CD1c-positive myeloid dendritic cell (primary cell): ENCODE measurements around the gene TMEM255B.

Experiments
- DNase-seq: peaks from one replicate; pipeline ENCODE4 v3.0.0-alpha.2; 2016; ENCODE audit errors: extremely low spot score

Gene TMEM255B

DNA sequence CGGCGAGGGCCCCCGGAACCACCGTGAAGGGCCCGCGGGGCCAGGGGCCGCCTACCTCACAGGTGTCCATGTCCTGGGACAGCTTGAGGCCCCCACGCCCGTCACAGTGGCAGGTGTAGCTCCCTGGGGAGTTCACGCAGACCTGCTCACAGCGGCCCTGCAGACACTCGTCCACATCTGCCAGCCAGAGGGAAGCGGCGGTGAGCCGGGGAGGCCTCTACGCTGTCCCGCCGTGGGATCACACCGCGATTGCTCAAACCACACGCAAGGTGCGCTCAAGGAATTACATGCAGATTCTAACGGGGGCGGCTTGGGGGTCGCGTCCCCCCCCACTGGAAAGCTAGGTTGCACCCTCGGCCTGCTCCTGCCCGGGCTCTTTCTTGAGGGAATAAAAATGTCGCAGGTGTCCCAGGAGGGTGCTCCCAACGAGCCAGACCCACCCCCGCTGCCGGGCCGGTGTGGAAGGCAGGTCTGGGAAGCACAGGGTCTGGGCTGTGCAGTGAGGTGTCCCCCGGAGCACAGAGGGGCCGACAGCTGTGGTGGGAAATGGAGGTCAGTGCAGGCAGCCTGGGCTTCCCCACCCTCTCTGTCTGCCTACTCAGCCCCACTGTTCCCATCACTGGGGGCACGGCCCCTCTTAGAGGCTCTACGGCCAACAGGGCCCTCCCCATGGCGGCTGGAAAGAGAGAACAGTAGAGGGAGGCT lies 75.6 kb downstream of the TMEM255B start:
- no peak for DNase-seq

DNA sequence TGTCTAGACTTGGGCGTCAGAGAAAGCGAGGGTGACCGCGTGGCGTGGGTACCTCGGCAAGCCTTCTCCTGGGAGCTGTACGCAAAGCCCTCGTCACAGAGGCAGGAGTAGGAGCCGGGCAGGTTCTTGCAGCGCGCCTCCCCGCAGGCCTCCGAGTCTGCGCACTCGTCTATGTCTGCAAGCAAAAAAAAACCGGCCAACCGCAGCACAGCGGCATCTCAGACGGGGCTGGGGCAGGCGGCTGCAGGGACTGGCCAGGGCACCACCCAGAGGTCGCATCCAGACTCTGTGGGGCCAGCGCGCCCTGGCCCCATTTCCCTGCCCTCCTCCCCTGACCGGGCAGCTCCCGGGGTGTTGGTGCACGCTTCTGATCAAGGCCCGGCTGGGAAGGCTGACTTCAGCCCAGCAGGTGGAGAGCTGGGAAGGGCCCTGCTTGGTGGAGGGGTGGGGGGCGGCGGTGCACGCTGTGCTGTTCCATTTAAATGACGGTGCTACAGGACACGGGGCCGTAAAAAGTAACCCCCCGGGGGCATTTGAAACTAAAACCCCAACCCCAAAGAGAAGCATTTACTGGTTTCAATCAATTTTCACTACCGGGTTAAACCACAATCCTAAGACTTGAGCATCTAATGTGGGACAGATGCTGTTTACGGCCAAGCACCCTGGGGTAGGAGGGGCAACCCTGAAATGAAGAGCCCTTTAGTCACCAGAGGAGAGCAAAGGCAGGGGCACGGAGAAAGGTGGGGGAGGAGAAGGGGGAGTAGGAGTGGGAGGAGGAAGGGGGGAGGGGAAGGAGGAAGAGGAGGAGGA lies 76.6 kb downstream of the TMEM255B start:
- no peak for DNase-seq

GRCh38 chr13:113836768-113837559 lies 77.9 kb downstream of the TMEM255B start:
- DNase-seq = no peak

- no peak for DNase-seq
Measured at GRCh38 chr13:113837560-113838355, 78.7 kb downstream of the TMEM255B start.

- no peak for DNase-seq
Measured at GRCh38 chr13:113838711-113839201, 79.7 kb downstream of the TMEM255B start.

DNA sequence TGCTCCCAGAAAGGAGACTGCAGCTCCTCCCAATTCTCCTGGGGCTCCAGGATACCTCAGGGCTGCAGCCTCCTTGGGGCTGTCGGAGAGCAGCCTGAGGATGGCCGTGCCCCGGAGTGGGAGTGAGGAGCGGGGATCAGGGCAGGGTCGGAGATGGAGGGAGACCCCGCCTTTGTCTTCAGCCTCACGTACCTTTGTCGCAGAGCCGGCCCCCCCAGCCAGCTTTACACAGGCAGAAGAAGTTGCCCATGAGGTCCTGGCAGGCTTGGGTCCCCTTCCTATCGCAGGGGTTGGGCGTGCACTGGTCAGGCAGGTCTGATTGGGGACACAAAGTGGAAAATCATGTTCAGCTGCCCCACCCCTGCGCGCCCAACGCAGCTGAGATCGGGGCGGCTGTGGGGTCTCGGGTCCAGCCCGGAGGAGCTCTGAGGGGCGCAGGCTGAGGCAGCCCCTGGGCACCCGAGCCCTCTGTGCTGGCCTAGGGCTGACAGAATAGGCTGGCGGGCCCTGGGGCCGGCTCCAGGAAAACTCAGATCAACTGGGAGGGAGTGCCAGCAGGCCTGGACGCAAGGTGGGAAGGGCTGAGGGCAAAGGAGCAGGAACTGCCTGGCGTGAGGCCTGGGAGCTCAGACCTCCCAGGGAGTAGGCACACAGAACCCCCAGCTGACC lies 80.6 kb downstream of the TMEM255B start:
- no peak for DNase-seq

GRCh38 chr13:113840541-113841352 lies 81.7 kb downstream of the TMEM255B start:
- DNase-seq = no peak

DNA sequence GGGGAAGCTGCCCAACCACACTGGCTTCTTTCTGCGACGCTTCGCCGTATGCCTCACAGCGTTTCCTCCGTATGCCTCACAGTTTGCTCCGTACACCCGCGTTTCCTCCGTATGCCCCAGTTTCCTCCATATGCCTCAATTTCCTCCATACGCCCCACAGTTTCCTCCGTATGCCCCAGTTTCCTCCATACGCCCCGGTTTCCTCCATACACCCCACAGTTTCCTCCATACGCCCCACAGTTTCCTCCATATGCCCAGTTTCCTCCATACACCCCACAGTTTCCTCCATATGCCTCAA lies 82.3 kb downstream of the TMEM255B start:
- no peak for DNase-seq

DNA sequence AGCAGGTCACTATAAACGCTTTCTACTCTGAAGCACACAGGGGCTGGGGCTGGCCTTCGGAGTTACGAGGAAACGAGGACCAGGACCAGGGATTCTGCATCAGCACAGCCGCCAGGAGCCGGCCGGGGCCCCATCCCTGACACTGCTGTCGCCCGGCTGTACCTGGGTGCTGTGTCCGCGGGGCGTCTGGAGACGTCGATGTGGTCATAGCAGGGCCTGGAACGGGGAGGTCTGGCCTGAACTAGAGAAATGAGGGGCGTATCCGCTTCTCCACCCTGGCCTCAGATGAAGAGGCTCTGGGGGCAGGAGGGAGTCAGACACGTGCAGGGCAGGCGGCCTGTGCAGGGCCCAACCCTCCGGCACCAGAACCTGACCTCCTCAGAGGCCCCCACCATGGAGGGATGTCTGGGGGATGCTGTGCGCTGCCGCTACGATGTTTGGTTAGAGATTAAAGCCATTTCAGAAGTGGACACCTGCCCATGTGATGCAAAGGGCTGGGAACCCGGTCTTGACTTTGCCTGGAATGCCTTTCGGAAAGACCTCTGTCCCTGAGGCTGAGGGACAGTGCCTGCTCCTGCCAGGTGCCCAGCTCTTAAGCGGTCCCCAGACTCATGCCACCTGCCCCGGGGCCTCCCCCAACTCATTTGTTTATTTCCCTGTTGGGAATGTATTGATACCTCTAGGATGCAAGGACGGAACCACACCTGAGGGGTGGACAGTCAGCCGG lies 83.5 kb downstream of the TMEM255B start:
- DNase-seq = no peak

GRCh38 chr13:113843063-113843654 lies 84.1 kb downstream of the TMEM255B start:
- no peak for DNase-seq

- no peak for DNase-seq
Measured at GRCh38 chr13:113843864-113844556, 85.0 kb downstream of the TMEM255B start.

DNA sequence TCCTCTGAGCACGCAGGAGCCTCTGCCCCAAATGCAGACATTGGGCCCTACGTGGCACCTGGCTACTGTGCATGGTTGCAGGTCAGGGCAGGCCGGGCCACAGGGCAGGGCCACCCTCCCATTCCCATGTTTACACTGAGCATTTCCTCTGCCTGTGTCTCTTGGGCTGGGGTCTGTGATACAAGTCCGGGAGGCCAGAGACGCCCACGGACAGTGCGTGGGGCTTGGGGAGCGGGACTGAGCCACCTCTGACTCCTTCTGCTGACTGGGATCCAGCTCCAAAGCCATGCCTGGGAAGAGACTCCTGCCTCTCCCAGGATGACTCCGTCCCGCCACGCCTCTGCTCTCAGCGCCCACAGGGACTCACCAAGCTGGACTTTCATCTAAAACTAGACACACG lies 86.0 kb downstream of the TMEM255B start:
- DNase-seq = no peak

- no peak for DNase-seq
Measured at GRCh38 chr13:113845723-113846635, 87.0 kb downstream of the TMEM255B start.

DNA sequence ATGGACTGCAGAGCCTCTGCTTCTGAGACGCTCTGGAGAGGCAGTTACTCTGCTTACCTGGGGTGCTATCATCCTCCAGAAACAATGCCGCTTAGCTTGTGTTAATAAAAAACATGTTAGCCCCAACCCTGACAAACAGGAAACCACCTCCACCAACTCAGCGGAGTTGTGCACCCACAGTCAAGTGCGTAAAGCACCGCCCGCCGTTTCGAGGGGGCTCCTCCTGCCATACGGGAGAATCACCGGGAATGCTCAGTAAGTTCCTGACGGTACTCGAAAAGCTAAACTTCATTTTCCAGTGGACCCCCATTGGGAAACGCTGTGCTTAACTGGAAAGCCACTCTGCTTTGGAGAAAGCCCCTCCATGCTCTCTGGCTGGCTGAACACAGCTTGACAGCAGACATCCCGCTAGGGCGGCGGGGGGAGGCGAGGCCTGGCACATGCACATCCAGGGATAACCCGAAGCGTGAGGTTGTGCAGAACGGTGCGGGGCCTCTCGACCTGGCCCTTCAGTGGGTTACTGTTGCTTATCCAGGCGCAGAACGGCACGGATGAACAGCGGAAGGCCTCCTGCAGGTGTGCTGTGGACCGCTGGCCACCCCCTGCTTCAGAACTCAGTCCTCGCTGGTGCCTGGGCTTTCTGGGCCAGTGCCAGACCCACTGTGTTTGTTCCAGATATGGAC lies 87.8 kb downstream of the TMEM255B start:
- no peak for DNase-seq

- no peak for DNase-seq
Measured at GRCh38 chr13:113848020-113848419, 89.0 kb downstream of the TMEM255B start.

- DNase-seq = no peak
Measured at GRCh38 chr13:113848431-113849260, 89.6 kb downstream of the TMEM255B start.
